NCI-H1694 treated with DMSO at 0.1 percent for 48 hours (cell line): Measurements from ENCODE around the gene ZNF655.
"Not testable (repeated sequence)": the region's sequence is repeated elsewhere in the genome, so short reads cannot be mapped to it uniquely, and the experiment has no call there.

Experiments used
- DNase-seq: peaks from one replicate; lab custom pipeline; 2025; lab: John Stamatoyannopoulos, UW

The ZNF655 gene

DNA sequence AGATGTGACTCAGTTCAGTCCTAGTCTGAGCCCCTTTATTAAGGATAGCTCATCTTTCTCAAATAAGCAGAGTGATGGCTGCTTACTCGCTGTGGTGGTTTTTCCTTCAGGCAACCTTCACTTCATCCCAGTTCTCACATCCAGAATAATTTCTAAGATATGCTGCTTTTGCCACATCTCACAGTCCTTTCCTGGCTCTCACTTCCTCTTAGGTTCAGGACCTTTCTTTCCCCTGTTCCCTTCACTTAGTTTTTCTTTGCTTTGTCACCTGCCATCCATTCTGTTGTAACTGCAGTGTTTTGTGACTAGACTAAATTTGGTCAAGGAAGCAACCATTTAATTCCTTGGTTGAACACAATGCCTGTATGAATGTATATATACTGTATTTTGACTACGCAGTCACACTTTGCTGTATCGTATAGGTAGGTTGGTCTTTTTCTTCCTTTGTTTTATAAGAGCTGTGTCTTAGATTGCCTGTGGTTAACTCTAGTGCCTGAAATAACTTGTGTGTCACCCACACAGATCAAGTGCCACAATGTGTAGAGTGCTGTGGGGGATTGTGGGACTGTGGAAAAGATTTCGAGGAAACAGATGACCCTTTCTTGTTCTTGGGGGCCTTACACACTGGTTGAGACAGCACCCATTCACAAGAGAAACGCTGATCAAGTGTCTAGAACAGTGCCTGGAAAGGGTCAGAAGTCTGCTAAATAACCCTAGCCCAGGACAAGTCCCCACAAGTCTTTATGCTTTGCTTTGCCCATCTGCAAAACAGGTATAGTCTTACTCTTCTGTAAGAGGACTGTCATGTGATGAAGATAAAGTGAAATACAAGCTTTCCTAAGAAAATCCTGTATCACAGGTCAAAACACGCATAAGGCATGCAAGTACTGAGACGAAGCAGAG, 2.6 kb downstream of the ZNF655 start:
- DNase-seq, result no peak

DNA sequence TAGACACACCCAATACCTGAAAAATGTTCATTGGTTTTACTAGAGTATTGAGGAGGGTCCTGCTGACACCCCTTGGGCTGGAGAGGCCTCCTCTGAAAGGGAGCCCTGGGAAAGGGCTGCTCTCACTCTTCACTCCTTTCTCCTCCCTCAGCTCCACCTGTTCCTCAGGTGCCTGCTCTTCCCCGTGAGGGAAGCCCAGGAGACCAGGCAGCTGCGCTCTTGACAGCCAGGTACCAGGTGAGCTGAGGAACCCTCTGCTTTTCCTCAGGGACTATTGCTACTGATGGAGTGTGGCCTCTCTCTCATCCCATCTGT, 3.3 kb downstream of the ZNF655 start:
- no peak for DNase-seq

DNA sequence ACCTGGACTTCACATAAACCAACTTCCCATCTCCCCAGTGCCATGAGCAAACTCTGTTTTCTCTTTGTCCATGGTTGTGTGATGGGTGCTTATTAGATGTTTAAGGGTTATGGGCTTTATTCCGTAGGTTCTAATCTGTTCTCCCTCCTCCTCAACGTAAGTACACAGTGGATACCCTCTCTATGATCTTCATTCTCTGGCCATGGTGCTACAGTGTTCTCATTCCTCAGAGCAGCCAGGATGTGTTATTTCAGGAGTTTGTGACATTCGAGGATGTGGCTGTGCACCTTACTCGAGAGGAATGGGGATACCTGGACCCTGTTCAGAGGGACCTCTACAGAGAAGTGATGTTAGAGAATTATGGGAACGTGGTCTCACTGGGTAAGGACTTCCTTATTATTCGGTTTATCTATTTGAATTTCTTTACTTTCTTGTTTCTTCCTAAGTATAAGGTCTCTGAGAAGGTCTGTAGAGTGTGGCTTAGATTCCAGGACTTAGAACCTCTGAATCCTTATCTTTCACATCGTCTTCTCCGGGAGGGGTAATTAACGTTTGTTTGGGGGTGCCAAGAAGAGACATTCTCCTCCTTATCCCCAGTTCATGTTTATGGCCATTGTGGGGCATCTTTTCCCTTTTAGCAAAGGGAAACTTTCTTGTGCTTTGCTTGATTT, 3.8 kb downstream of the ZNF655 start:
- no peak for DNase-seq

DNA sequence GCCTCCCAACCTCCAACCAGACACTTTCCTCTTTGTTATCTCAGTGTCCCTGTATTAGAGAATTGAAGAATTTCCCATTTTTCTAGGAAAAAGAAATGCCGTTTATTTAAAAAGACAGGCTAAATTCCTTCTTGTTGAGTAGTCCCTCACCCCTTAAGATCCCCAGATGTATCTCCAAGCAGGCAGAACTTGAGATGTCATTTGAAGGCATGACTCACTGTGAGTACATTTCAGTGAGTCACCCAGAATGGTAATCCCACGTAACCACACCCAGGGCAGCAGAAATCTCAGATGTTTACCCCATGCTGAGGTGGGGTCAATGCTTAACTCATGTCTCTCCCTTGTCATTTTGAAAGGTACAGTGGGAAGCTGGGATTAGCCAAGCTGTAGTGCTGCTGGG, 4.4 kb downstream of the ZNF655 start:
- no peak for DNase-seq

DNA sequence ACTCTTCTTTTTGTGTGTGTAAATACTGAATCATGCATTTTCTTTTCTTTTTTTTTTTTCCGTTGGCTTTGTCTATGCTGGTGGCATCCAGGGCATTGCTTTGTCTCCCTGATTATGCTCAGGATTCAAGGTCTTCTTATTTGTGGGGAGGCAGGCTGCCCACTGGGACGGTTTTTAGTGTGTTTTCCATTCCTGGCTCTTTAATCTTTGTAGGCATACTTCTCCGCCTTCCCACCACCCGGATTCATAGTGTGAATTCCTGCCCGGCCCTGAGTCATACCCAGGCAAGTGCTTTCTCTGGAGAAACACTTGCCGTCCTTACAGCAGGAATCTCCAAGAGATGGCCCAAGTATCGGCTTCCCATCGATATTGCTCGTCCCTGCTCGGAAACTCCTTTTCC, 5.2 kb downstream of the ZNF655 start:
- DNase-seq, result no peak

DNA sequence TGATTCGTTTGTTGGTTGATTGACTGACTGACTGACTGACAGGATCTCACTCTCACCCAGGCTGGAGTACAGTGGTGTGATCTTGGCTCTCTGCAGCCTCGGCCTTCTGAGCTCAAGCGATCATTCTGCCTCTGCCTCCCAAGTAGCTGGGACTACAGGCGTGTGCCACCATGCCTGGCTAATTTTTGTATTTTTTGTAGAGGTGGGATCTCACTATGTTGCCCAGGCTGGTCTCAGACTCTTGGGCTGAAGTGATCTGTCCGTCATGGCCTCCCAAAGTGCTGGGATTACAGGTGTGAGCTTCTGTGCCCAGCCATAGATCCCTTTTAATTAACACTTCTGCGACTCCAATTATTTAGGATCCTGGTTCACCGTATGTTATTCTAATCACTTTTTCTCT, 10.3 kb downstream of the ZNF655 start:
- not testable (repeated sequence) for DNase-seq

DNA sequence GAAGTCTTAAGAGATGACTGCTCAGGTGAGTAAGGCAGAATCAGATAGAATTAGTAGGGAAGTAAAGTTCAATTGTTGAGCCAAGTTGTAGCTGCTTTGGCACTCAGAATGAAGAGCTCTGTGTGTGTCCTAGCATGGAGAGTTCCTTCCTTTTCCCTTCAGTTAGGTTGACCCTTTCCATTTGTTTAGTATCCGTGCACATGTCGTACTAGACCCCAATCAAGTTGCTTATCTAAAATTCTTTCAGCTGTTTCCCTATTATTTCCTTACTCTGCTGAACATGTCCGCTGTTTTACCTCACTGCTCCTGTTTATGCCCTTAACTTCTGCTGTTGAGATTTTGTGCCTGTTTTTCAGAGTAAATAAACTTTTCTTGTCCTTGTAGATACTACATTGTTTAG, 13.3 kb downstream of the ZNF655 start:
- no peak for DNase-seq

DNA sequence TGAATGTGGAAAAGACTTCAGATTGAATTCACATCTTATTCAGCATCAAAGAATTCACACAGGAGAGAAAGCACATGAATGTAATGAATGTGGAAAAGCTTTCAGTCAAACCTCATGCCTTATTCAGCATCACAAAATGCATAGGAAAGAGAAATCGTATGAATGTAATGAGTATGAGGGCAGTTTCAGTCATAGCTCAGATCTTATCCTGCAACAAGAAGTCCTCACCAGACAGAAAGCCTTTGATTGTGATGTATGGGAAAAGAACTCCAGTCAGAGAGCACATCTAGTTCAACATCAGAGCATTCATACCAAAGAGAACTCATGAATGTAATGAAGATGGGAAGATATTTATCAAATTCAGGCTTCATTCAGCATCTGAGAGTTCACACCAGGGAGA, 14.8 kb downstream of the ZNF655 start:
- DNase-seq, result no peak

DNA sequence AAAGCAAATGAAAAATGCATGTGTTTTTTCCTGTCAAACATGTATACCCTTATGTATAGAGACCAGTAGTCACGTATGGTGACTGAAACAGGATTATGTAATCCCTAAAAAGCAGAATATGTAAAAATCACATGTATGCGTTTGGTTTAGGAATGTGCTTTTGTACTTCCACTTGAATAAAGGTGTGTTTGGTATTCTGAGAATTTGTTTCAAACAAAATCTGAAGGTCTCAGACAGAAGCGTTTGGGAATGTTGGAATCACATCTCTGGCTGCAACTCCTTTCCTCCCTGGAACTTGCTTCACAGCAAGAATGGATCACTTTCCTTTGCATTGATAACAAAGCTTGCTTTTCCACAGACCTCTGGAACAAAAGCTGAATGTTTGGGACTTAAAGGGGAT, 17.8 kb downstream of the ZNF655 start:
- no peak for DNase-seq

DNA sequence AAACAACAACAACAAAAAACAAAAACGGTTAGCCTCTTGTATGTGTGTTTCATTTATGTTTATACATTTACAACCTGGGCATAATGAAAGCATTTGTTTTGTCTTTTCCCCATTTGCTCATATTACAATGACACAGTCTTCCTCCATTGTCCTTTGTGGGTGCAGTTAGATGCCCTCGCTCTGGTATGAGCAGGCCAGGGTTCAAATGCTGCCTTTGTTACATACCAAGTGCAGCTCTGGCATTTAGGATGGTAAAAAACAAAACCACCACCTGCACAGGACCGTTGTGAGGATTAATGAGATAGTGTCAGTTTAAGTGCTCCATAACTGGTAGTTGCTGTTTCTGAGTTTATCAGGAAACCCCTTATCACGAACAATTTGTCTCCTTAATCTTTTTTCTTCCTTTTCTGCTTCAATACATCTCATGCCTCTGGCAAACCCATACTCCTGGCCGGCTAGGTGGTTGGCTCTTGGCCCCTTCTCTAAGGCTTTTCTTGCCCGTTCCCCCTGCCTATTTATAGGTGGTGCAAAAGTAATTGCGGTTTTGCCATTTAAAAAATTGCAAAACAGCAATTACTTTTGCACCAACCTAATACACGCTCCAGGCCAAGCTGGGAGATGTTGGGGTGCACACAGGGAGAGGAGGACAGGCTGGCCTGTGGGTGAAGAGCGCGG, 21.0 kb downstream of the ZNF655 start:
- DNase-seq, result no peak

DNA sequence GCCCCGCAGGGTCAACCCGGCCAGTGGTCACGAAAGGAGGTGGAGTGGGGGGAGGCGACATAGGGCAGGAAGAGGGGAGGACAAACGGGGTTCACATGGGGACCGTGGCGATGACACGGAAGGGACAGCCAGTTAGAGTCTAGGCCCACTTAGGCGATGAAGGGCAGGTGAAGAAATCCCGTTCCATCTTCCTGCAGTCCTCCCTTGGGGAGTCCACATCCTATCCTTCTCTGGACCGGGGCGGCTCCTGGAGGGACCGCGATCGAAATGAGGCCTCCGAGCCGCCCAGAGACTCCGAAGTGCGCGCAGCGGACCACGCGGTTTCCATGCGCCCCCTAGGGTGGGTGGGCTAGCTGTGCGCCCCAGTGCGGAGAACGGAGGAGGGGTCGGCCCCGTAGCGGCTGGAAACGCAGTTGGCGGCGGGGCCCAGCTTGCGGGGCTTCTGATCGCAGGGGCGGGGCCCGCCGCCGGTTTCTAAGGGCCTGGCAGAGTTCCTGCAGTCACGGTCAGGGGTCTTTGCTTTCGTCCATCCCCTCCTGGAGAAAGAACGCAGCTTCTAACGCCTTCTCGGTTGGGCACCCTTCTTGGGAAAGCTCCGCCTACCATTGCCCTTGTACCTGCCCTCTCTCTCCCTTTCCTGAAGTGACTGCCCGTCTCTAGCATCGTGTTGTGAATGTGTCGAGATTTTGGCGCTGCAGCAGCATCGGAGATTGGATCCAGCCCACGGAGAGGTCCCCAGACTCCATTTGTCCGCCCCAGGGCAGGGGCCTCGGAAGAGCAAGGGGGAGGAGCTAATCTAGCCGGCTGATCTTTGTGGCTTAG, 21.7 kb downstream of the ZNF655 start:
- DNase-seq, result peak; percentile 24

DNA sequence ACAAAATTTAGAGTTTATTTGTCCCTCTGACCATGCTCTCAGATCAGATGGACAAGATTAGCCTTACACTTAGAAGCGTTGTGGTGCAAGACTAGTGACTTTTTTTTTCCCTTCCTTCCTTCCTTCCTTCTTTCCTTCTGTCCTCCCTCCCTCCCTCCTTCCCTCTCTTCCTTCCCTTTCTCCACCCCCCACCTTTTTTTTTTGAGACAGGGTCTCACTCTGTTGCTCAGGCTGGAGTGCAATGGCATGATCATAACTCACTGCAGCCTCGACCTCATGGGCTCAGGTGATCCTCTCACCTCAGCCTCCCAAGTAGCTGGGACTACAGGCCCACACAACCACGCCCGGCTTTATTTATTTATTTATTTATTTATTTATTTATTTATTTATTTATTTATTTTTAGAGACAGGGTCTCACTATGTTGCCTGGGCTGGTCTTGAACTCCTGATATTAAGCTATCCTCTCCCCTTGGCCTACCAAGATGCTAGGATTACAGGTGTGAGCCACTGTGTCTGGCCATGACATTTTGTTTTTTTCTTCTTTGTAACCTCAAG, 22.4 kb downstream of the ZNF655 start:
- not testable (repeated sequence) for DNase-seq

DNA sequence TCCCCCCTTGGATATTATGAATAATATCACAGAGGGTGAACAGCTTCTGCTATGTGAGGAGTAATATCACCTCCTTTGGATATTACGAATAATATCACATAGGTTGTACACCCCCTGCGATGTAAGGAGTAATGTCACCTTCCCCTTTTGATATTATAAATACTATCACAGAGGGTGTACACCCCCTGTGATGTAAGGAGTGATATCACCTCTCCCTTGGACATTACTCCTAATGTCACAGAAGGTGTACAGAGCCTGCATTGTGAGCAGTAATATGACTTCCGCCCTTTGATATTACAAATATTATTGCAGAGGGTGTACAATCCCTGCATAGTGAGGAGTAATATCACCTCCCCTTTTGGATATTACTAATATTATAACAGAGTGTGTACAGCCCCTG, 30.4 kb downstream of the ZNF655 start:
- DNase-seq, result no peak

DNA sequence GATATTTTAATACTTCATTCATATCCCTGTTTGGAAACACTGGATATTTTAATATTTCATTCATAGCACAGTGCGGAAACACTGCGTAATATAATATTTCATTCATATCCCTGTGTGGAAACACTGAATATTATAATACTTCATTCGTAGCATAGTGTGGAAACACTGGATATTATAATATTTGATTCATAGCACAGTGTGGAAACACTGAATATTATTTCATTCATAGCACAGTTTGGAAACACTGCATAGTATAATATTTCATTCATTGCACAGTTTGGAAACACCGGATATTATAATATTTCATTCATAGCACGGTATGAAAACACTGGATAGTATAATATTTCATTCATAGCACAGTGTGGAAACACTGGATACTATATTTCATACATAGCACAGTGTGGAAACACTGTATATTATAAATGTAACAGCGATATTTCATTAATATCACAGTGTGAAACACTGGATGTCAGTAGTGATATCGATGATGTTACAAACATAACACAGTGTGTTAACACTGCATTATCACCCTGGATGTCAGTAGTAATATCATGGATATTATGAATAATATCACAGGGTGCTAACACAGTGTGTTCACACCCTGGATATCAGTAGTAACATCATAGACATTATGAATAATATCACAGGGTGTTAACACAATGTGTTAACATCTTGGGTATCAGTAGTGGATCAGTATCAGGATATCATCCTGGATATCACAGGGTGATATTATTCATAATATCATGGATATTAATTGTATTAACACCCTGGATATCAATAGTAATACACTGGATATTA, 36.7 kb downstream of the ZNF655 start:
- no peak for DNase-seq

DNA sequence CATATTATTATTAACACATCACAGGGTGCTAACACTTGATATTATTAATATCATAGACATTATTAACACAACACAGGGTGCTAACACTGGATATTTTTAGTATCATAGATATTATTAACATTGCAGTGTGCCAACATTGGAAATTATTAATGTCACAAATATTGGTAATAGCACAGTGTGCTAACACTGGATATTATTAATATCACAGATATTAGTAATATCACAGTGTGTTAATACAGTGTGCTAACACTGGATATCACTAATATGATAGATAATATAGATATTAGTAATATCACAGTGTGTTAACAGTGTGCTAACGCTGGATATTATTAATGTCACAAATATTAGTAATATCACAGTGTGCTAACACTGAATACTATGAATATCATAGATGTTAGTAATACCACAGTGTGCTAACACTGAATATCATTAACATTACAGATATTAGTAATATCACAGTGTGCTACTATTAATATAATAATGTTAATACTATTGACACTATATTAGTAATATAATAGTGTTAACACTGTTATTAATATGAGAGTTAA, 38.0 kb downstream of the ZNF655 start:
- no peak for DNase-seq

DNA sequence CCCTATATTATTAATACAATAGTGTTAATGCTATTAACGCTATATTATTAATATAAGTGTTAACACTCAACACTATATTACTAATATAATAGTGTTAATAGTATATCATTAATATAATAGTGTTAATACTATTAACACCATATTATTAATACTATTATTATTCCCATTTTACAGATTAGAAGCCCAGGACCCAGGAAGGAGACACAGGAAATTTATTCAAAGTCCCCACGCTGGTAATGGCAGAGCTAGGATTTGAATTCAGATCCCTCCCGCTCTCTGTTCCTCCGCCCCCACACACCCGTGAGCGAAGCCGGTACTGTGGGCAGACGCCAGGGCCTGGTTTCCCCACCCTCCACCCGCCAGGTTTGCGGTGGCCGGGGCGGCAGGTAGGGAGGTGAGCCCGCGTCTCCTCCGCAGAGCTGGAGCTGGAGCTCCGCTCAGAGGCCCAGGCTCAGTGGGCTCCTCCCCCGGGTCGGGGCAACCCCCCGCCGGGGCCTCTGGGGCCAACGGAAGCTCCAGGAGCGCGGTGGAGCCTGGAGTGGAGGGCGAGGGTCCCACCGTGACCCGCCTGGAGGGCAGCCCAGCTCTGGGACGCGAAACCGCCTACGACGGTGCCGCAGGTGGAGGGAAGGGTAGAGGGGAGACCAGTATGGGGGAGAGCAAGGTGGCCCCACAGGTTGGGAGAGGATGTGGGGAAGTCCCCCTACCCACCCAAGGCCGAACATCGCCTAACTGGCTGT, 39.5 kb downstream of the ZNF655 start, which contains the start of gene TMEM225B:
TMEM225B (plus strand) TSS at position 506 of the 740 bp plus-strand sequence. CDS start 6,122 bp downstream, outside the sequence.
- DNase-seq, result no peak

DNA sequence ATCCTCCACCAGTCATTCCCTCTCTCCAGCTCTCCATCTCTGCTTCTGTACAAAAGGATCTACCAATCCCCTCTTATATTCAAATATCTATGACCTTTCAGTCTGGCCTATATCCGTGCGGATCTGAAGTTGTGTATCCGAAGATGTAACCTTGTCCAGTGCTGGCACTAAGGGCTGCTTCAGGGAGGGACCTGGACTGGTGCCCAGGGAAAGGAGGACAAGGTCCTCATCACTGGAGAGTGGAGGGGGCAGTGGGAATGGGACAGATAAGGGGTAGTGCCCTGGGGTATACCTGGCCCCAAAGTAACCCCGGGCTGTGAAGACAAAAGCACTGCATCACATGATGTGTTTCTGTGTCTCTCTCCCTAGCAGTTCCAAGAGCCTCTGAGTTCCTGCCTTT, 41.4 kb downstream of the ZNF655 start:
- no peak for DNase-seq

DNA sequence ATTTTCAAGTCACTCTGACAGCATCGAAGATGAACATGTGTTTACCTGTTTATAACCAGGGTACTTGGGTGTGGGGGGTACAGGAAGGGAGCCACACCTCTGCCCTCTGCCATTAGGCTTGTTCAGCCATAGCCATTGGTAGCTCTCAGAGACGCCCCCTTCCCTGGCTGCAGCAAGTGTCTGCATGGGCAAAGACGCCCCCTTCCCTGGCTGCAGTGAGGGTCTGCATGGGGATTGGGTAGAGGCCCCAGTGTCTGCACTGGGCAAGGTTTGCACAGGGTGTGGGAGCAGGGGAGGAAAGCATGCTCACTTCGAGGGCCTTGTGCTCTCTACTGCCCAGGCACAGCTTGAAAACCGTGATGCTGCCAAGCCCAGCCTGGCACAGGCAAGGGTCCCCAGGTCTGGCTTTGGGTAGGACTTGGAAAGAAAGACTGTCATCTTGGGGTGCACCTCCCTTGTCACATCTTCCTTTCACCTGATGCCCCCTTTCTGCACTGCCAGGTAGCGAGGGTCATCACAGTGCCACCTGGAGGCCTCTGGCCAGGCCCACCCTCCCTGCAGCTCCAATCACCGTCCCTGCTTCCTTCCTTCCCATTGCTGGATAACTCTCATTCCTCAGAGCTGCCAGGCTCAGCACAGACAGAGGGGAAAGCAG, 43.3 kb downstream of the ZNF655 start:
- no peak for DNase-seq

DNA sequence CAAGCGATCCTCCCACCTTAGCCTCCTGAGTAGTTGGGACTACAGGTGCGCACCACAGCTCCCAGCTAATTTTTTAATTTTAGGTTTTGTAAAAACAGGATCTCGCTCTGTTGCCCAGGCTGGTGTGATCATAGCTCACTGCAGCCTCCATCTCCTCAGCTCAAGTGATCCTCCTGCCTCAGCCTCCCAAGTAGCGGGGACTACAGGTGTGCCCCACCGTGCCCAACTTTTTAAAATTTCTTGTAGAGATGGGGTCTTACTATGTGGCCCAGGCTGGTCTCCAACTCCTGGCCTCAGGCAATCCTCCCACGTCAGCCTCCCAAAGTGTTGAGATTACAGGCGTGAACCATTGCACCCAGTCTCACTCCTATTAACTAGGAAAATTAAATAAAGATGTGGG, 47.1 kb downstream of the ZNF655 start:
- no peak for DNase-seq
